Naive thymus-derived CD4-positive, alpha-beta T cell (primary cell): ENCODE measurements around the gene RSPH1. TPM values are rescaled to one million over a fixed set of nuclear protein-coding genes. Genes with fewer than 3 reads are reported as not detected.
A peak's percentile ranks its signal among the peaks of the same experiment; 100 is the strongest.

Experiments used
- ATAC-seq: fragments of 150-1000 bp; cut with Tn5 transposase; 2 replicates; pipeline ENCODE4 v1.10.0; 2021; ENCODE audit warnings: mild to moderate bottlenecking, moderate library complexity
- CTCF ChIA-PET: fragments of 350-600 bp; sonication (Branson Sonifier 250); formaldehyde crosslinking; loops from one replicate; lab custom pipeline; 2021; ENCODE audit warnings: antibody characterized with exemption; lab: Charles Lee
- POLR2A ChIA-PET: fragments of 350-600 bp; sonication (Branson Sonifier 250); formaldehyde crosslinking; loops from one replicate; lab custom pipeline; 2021; ENCODE audit warnings: antibody characterized with exemption, inconsistent platforms; lab: Charles Lee
- DNase-seq, 9 donors: peaks; one replicate each; pipeline versions ENCODE4 v3.0.0 to v3.0.0-alpha.2; 2020 to 2022; ENCODE audit warnings: mixed read lengths in 1 of 9
- H3K27ac ChIP-seq: one replicate; pipeline ENCODE4 v1.7.0; 2013; ENCODE audit warnings: mild to moderate bottlenecking, low read depth, low read length, moderate library complexity
- H3K27me3 ChIP-seq, 2 donors: one replicate each; pipeline ENCODE4 v1.7.0; 2013; ENCODE audit warnings: low read length in 2 of 2, mild to moderate bottlenecking in 2 of 2, moderate library complexity in 2 of 2; ENCODE audit not compliant: control insufficient read depth in 2 of 2, insufficient read depth in 2 of 2
- H3K36me3 ChIP-seq, 3 experiments: 1 replicate in 2 of 3; 2 replicates in 1 of 3; pipeline ENCODE4 v1.7.0; 2013; ENCODE audit warnings: low read length in 3 of 3, mild to moderate bottlenecking in 3 of 3, moderate library complexity in 1 of 3; ENCODE audit not compliant: insufficient read depth in 3 of 3, control insufficient read depth in 2 of 3
- H3K4me1 ChIP-seq, 2 donors: one replicate each; pipeline ENCODE4 v1.7.0; 2013; ENCODE audit warnings: low read length in 2 of 2, mild to moderate bottlenecking in 2 of 2, moderate library complexity in 1 of 2; ENCODE audit not compliant: control insufficient read depth in 2 of 2, insufficient read depth in 2 of 2
- H3K4me3 ChIP-seq: 2 replicates; pipeline ENCODE4 v1.7.0; 2013; ENCODE audit warnings: mild to moderate bottlenecking, low read length
- H3K9me3 ChIP-seq, 3 experiments: 1 replicate in 2 of 3; 2 replicates in 1 of 3; pipeline ENCODE4 v1.7.0; 2013; ENCODE audit warnings: low read length in 3 of 3; ENCODE audit not compliant: control insufficient read depth in 2 of 3
- H3K27ac Mint-ChIP-seq, 9 donors: one replicate each; pipeline ENCODE4 v1.8.0; 2020 to 2022; ENCODE audit warnings: mixed read lengths in 9 of 9, mild to moderate bottlenecking in 8 of 9, moderate library complexity in 5 of 9, inconsistent platforms in 2 of 9
- H3K27me3 Mint-ChIP-seq, 5 donors: one replicate each; pipeline ENCODE4 v1.8.0; 2021 to 2022; ENCODE audit warnings: mixed read lengths in 5 of 5, mild to moderate bottlenecking in 1 of 5
- H3K36me3 Mint-ChIP-seq, 5 donors: one replicate each; pipeline ENCODE4 v1.8.0; 2020 to 2022; ENCODE audit warnings: mixed read lengths in 5 of 5, mild to moderate bottlenecking in 3 of 5, inconsistent platforms in 1 of 5
- H3K4me1 Mint-ChIP-seq, 7 donors: one replicate each; pipeline ENCODE4 v1.8.0; 2020 to 2022; ENCODE audit warnings: mixed read lengths in 7 of 7, mild to moderate bottlenecking in 3 of 7, inconsistent platforms in 1 of 7
- H3K4me3 Mint-ChIP-seq, 10 donors: one replicate each; pipeline ENCODE4 v1.8.0; 2020 to 2022; ENCODE audit warnings: mild to moderate bottlenecking in 10 of 10, mixed read lengths in 10 of 10, moderate library complexity in 6 of 10, inconsistent platforms in 2 of 10
- H3K9me3 Mint-ChIP-seq, 11 donors: one replicate each; pipeline ENCODE4 v1.8.0; 2020 to 2022; ENCODE audit warnings: mixed read lengths in 11 of 11, mild to moderate bottlenecking in 4 of 11, inconsistent platforms in 1 of 11, moderate library complexity in 1 of 11
- intact Hi-C, 2 donors: fragments of 100-400 bp; cut with micrococcal nuclease; formaldehyde crosslinking; loops; one replicate each; pipeline ENCODE4 v1.15.1; 2023
- polyA plus RNA-seq, 2 donors: library from polyadenylated mRNA; unstranded; fragments of 300-500 nt; fragmentation: Illumina TruSeq; gene quantifications; one replicate each; pipeline ENCODE4 v1.2.3, GENCODE V29; 2021
- total RNA-seq, 6 experiments: library from RNA in 5 of 6; stranded (reverse) in 5 of 6; gene quantifications; 1 replicate in 5 of 6; 2 replicates in 1 of 6; pipeline ENCODE4 v1.2.3 and lab custom pipeline; 2021 to 2026

RSPH1 gene
- total and polyA plus RNA-seq, 7 experiments from 2014 or later: 0.27 to 0.40 TPM; not detected in 5

DNA sequence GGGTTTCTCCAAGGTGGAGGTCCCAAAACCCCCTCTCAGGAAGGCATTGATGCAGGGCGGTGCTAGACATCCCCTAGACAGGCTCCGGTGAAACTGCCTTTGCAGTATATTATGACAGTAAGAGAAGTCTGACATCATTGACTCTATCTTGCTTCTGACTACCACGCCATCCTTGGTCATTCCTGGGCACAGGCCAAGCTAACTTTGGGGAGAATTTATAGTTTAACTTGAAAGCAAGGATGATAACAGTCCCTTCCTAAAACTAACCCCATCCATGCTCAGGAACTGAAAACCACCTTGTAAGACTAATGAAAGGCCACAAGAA lies 30.3 kb downstream of the RSPH1 start:
- Histone ChIP-seq H3K27ac (no peak overlapping the region), H3K36me3 (no peaks in the 10 kb centered on the region), H3K9me3 (no peaks in the 10 kb centered on the region), H3K4me3 (no peak overlapping the region), H3K27me3 (no peaks in the 10 kb centered on the region), H3K4me1 (peaks cover 18 to 46% of the 10 kb centered on the region in 2 donors)
- Mint-ChIP-seq H3K4me3 (peak overlapping the region in 2 of 10 donors; percentile 21 to 78), H3K27me3 (peaks cover 0 to 8% (median 0%) of the 10 kb centered on the region in 5 donors), H3K9me3 (peaks cover 0 to 4% (median 0%) of the 10 kb centered on the region in 11 donors), H3K36me3 (peaks cover 0 to 7% (median 0%) of the 10 kb centered on the region in 5 donors), H3K27ac (peak overlapping the region in 6 of 9 donors; percentile 36 to 95 (median 82)), H3K4me1 (peaks cover 44 to 61% (median 56%) of the 10 kb centered on the region in 7 donors)
- ChIA-PET POLR2A (interaction anchor here (1.4 kb wide), 1 partner anchor 9 kb away, joined by 3 read pairs; no protein-coding TSS in a partner anchor), CTCF (no interaction called here)
- DNase-seq (no peak), ATAC-seq (no peak)
- intact Hi-C loops: loop anchor here (2.0 to 5.0 kb wide), 2 partner anchors 49 to 72 kb away; no protein-coding TSS in a partner anchor

DNA sequence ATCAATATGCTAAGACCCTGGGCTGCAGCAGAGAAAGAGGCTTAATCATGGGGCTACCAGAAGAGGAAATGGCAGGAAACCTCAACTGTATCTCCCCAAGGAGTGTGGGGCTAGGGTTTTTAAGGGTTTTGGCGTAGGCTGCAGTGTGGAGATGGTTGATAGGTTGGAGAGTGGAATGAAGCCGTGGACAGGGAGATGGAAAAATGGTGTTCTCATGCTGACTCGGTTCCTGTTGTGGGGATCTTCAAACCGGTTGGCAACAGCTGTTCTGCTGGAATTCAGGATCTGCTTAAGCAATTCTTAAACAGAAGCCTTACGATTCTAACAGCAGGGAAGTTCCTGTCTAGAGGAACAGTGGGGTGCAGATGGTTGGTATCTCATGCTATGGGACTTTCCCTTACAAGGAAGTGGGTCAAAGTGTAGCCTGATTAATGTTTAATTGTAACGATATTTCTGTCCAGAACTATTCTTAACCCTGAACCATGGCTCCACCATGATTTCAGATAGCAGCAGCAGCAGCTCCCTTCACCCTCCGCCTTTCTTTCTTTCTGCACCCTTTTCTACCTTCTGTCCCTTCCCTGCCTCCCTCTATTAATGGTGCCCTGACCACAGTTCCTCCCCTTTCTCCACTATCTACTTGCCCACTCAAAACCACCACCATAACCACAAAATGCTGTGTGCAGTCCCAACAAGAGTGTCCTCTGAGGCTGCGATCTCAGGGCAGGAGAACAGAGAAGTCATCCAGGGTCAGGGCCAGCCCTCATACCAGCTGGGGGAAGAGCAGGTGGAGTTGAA lies 30.8 kb downstream of the RSPH1 start:
- H3K4me3 Mint-ChIP-seq: peak overlapping the region in 7 of 10 donors; percentile 0 to 78 (median 30)
- peaks cover 50 to 67% (median 62%) of the 10 kb centered on the region in 7 donors for H3K4me1 Mint-ChIP-seq
- H3K27ac ChIP-seq: no peak overlapping the region
- ATAC-seq (no peak), DNase-seq (no peak)
- POLR2A ChIA-PET: interaction anchor here (0.6 to 1.4 kb wide), 2 partner anchors 9 to 64 kb away, joined by 3 read pairs; no protein-coding TSS in a partner anchor
- peak overlapping the region; percentile 57 to 95 (median 88) for H3K27ac Mint-ChIP-seq
- no peaks in the 10 kb centered on the region for H3K9me3 ChIP-seq
- intact Hi-C loops: loop anchor here in 1 of 2 donors (5.0 kb wide), 1 partner anchor 72 kb away; no protein-coding TSS in a partner anchor
- peaks cover 0 to 6% (median 0%) of the 10 kb centered on the region in 5 donors for H3K27me3 Mint-ChIP-seq
- CTCF ChIA-PET: no interaction called here
- peaks cover 0 to 7% (median 0%) of the 10 kb centered on the region in 5 donors for H3K36me3 Mint-ChIP-seq
- H3K27me3 ChIP-seq: no peaks in the 10 kb centered on the region
- no peaks in the 10 kb centered on the region for H3K36me3 ChIP-seq
- H3K9me3 Mint-ChIP-seq: peaks cover 0 to 4% (median 0%) of the 10 kb centered on the region in 11 donors
- no peak overlapping the region for H3K4me3 ChIP-seq
- peaks cover 18 to 52% of the 10 kb centered on the region in 2 donors for H3K4me1 ChIP-seq

DNA sequence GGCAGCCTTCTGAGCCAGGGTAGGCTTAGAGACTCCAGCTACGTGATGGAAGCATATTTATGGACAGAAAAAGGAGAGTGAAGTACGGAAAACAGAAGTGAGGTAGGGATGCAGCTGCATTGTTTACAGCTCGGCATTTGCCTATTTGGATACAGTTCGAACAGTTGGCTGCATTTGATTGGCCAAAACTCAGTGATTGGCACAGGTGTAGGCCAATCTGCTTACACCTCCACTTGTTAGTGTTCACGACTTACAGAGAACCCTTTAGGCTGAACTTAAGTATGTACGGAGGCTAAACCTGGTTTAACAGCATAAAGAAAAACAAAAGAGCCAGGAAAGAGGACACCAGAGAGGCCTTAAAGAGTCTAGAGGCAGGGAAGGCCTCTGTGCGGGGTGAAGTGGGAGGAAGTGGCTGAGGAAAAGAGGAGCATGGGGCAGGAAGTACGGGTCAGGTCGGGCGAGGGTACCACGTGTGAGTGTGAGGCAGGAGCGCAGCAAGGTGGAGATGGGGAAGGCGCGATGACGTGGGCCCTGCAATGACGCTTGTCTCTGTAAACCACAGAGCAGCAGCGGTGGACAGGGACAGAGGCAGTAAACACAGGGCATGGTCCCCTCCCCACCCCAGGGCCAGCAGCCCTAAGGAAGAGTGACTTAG lies 32.0 kb downstream of the RSPH1 start:
- peak; percentile 37 to 82 (median 73) for DNase-seq
- Mint-ChIP-seq H3K9me3 (peaks cover 0 to 4% (median 0%) of the 10 kb centered on the region in 11 donors), H3K4me3 (peak overlapping the region; percentile 39 to 81 (median 69)), H3K27me3 (peaks cover 0 to 3% (median 0%) of the 10 kb centered on the region in 5 donors), H3K36me3 (peaks cover 0 to 7% (median 0%) of the 10 kb centered on the region in 5 donors), H3K27ac (peak overlapping the region; percentile 80 to 95 (median 92)), H3K4me1 (peaks cover 52 to 75% (median 68%) of the 10 kb centered on the region in 7 donors)
- Histone ChIP-seq H3K4me1 (peaks cover 18 to 56% of the 10 kb centered on the region in 2 donors), H3K36me3 (no peaks in the 10 kb centered on the region), H3K9me3 (no peaks in the 10 kb centered on the region), H3K27me3 (no peaks in the 10 kb centered on the region), H3K4me3 (peak overlapping the region; percentile 12), H3K27ac (peak overlapping the region; percentile 55)
- CTCF ChIA-PET: no interaction called here
- intact Hi-C loops: loop anchor here (1.0 to 5.0 kb wide), 4 partner anchors 32 to 232 kb away; partner anchors contain the start of genes RSPH1 (in 2 of the 2) and TMPRSS3 (in 1 of the 2)
- POLR2A ChIA-PET: interaction anchor here (0.6 to 0.8 kb wide), 4 partner anchors 63 to 1209 kb away, joined by 3 to 4 read pairs (median 3); no protein-coding TSS in a partner anchor
- peak; percentile 74 for ATAC-seq

DNA sequence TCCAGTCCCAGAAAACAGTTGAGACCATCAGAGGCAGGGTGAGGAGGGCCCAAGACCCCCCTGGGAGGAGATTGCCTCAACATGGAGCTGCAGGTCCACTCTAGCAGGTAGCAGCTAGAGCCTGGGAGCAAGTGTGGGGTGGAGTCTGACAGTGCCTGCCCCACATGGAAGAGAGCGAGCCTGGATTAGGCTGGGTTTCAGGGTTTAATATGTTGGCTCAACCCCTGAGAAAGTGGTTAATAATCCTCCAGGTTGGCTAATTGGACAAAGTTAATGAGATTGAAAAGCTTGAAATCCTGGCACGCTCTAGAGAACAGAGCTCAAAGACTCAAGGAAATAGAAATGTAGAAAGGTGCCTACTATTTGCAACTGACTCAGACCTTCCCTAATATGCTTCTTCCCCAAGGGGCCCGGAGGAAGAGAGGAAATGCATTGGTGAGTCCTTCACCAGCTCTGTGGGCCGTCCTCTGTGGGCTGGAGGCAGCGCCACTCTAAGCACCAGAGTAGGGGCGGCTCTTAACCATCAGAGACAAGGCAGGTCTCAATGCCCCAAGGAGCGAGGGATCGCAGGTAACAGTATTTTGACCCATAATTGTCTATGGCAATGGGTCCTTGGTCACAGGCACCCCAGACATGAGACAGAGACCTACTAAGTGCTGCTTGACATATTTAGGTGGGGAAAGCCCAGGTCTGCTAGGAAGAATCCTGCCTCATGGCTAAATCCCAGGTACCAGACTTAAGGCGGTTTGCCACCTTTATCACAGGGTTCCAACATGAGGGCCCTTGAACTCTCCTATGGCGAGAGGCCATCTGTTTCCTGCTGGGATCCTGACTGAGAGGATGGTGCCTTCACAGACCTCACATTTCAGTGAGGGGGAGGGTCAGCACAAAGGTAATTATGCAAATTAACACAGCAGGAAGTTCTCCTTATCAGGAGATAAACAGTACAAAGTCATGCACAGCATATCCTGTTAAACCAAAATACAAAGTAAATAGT lies 33.8 kb downstream of the RSPH1 start:
- Mint-ChIP-seq H3K36me3 (peaks cover 0 to 7% (median 0%) of the 10 kb centered on the region in 5 donors), H3K4me1 (peaks cover 48 to 71% (median 67%) of the 10 kb centered on the region in 7 donors), H3K27me3 (no peaks in the 10 kb centered on the region), H3K4me3 (peak overlapping the region in 6 of 10 donors; percentile 20 to 85 (median 76)), H3K9me3 (peaks cover 0 to 4% (median 0%) of the 10 kb centered on the region in 11 donors), H3K27ac (peak overlapping the region in 8 of 9 donors; percentile 87 to 99 (median 96))
- no peaks in the 10 kb centered on the region for H3K27me3 ChIP-seq
- peak overlapping the region; percentile 73 for H3K27ac ChIP-seq
- CTCF ChIA-PET: interaction anchor here (0.6 to 1.2 kb wide), 4 partner anchors 12 to 285 kb away, joined by 3 to 5 read pairs (median 3); no protein-coding TSS in a partner anchor
- ATAC-seq: no peak
- POLR2A ChIA-PET: interaction anchor here (1.2 to 2.0 kb wide), 5 partner anchors 12 to 65 kb away, joined by 4 to 7 read pairs (median 4); partner anchors contain the start of genes SLC37A1 and UBASH3A
- DNase-seq: no peak
- intact Hi-C loops: loop anchor here (2.0 to 5.0 kb wide), 4 partner anchors 37 to 230 kb away; partner anchors contain the start of gene TMPRSS3 (in 1 of the 2)
- peaks cover 18 to 56% of the 10 kb centered on the region in 2 donors for H3K4me1 ChIP-seq
- H3K9me3 ChIP-seq: no peaks in the 10 kb centered on the region
- H3K36me3 ChIP-seq: no peaks in the 10 kb centered on the region
- no peak overlapping the region for H3K4me3 ChIP-seq

DNA sequence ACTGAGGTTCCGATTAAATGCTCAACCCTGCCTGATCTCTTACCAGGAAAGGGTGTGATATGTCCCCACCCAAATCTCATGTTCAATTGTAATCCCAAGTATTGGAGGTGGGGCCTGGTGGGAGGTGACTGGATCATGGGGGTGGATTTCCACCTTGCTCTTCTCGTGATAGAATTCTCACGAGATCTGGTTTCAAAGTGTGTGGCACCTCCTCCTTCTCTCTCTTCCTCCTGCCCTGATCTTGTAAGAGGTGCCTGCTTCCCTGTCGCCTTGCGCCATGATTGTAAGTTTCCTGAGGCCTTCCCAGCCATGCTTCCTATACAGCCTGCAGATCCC lies 34.9 kb downstream of the RSPH1 start:
- ATAC-seq: no peak
- peak overlapping the region; percentile 73 for H3K27ac ChIP-seq
- H3K9me3 ChIP-seq: no peaks in the 10 kb centered on the region
- CTCF ChIA-PET: interaction anchor here (0.8 to 1.2 kb wide), 2 partner anchors 151 to 286 kb away, joined by 3 to 5 read pairs; no protein-coding TSS in a partner anchor
- no peak for DNase-seq
- H3K4me3 ChIP-seq: no peak overlapping the region
- Mint-ChIP-seq H3K27ac (peak overlapping the region; percentile 59 to 99 (median 96)), H3K4me1 (peaks cover 52 to 78% (median 77%) of the 10 kb centered on the region in 7 donors), H3K4me3 (peak overlapping the region; percentile 13 to 85 (median 77)), H3K36me3 (peaks cover 0 to 7% (median 0%) of the 10 kb centered on the region in 5 donors), H3K27me3 (no peaks in the 10 kb centered on the region), H3K9me3 (peaks cover 0 to 4% (median 0%) of the 10 kb centered on the region in 11 donors)
- no peaks in the 10 kb centered on the region for H3K36me3 ChIP-seq
- H3K27me3 ChIP-seq: no peaks in the 10 kb centered on the region
- H3K4me1 ChIP-seq: peaks cover 18 to 61% of the 10 kb centered on the region in 2 donors
- POLR2A ChIA-PET: interaction anchor here (1.3 to 2.0 kb wide), 4 partner anchors 11 to 66 kb away, joined by 4 to 7 read pairs (median 4); partner anchors contain the start of genes SLC37A1 and UBASH3A
- intact Hi-C loops: loop anchor here (2.0 to 5.0 kb wide), 4 partner anchors 36 to 229 kb away; partner anchors contain the start of gene TMPRSS3 (in 1 of the 2)
